Endothelial cell of umbilical vein (primary cell): Measurements from ENCODE around the gene C19orf44.

ENCODE experiments used
- MYC ChIP-seq: IDR thresholded peaks from one replicate; pipeline ENCODE4 v1.6.1; 2011; ENCODE audit warnings: mild to moderate bottlenecking, low read depth, low read length
- POLR2A ChIP-seq: IDR thresholded peaks from 2 replicates; pipeline ENCODE4 v1.6.1; 2012; ENCODE audit warnings: low read depth, mild to moderate bottlenecking, control low read depth, low read length

- TF ChIP-seq MYC (no peak), POLR2A (no peak)
Measured at GRCh38 chr19:16544473-16545231, 48.5 kb downstream of the C19orf44 start.
